Inferior parietal cortex (tissue), 1 donor: ENCODE results near the gene LOXL4.

Experiments used
- DNase-seq: peaks from one replicate; pipeline ENCODE4 v3.0.0-alpha.2; 2016; ENCODE audit errors: extremely low spot score

The LOXL4 gene

DNA sequence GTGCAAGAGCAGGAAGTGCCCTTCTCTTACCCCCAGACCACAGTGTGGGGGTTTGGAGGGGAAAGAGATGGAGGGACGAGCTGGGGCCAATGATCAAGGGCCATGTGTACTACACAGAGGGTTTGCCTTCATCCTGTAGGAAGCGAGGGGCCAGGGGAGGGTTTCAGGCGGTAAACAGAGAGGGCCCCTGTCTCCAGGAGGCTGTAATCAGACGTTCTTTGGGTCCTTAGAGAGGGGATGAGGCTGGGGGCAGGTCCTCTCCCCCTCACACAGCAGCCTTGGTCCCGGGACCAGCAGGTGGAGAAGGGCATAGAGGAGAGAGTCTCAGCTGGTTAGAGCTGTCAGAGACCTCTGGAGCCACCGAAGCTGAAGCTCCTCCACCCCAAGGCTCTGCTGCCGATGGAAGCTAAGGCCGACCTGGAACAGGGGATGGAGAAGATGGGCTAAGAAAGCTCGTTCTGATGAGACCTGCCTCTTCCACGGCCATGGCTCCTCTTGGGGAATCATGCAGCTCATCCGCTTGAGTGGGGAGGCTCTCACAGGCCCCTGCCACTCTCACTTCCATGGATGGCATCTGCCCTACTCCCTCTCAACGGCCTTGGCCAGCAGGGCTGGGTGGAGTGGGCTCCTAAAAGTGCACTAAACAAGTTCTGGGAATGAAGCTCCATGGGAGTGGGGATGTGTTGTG is 3.5 kb downstream of the LOXL4 start:
- no peak for DNase-seq

DNA sequence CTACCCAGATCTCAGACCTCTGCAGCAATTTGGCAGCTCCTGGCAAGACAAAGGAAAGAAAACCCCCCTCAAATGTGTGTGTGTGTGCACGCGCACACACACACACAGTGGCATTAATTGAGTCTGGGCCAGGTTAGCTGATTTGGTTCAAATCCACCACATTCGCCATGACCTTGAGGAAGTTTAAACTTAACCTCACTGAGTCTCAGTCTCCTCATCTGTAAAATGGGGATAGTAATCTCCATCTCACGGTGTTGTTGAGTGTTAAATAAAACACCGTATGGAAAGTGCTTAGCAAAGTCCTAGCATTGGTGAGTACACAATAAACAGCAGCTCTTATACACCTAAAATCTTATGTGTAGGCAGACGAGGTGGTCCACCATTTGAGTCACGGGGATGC is 4.9 kb downstream of the LOXL4 start:
- DNase-seq: no peak

GRCh38 chr10:98262571-98262970 is 5.4 kb downstream of the LOXL4 start:
- DNase-seq: no peak

GRCh38 chr10:98261436-98262277 is 6.3 kb downstream of the LOXL4 start:
- no peak for DNase-seq

DNA sequence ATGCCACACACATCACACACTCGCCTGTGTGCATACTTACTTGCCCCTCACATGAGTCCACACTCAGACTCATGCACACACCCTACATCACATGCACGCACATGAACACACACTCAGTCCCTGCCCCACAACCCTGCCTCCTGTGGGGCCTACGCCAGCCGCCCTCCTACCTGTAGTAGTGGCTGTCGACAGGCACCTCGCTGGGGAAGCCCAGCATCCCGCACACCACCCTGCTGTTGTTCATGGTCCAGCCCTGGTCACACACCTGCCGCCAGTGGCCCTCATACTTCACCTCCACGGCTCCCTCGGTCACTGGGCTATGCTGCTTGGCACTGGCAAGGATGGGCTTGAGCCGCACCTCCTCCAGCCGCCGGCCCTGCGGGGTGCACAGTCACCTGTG is 7.2 kb downstream of the LOXL4 start:
- DNase-seq: no peak

GRCh38 chr10:98260350-98260749 is 7.6 kb downstream of the LOXL4 start:
- no peak for DNase-seq

- no peak for DNase-seq
These were observed 8.2 kb downstream of the LOXL4 start for GRCh38 chr10:98259606-98260315.

GRCh38 chr10:98258683-98259454 is 9.1 kb downstream of the LOXL4 start:
- DNase-seq: no peak

DNA sequence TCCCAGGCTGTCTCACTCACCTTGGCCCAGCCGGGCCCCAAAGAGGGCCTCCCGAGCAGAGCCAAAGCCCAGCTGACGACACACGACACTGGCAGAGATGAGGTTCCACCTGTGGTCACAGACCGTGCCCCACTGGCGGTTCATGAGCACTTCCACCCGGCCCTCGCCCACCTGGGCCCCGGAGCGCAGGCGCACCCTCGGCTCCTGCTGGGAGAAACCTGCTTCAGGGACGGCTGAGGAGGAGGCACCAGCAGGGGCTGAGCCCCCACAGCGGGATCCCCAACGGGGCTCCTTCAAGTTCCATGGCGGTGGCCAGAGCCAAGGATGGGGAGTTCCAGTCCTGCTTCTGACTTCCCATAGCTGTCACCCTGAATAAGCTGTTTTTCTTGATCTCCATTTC is 10.0 kb downstream of the LOXL4 start:
- DNase-seq: no peak

DNA sequence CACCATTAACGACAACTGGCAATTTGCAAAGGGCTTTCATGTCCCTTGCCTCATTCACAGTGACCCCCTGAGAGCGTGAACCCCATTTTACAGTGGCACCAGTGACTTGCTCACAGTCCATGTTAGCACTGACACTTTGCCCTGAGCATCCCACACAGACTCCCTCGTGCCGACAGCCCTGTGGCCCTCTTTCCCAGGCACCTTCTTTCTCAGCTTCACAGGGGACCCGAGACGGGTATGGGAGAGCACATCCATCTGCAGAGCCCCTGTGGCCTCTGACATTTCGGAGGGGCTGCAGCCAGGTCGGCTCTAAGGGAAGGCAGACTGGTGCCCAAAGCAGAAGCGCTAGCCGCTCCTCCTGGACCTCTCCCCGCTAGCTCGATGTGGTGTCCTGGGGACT is 10.8 kb downstream of the LOXL4 start:
- DNase-seq: no peak

DNA sequence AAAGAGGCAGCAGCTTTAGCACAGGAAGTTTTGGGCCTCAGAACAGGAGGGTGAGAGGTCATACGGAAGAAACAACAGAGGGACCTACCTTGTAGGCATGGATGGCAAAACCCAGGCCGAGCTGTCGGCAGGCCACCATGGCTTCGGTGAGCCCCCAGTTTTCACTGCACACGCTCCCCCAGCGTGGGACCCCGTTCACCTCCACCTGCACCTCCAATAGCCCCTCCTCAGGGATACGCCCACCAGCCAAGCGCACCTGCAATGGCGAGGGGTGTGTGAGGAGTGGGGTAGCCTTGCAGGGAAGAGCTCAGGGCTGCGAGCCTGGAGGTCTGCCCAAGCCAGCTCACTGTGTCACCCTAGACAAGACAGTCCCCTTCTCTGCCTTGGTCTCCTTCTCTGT is 11.3 kb downstream of the LOXL4 start:
- DNase-seq: no peak

DNA sequence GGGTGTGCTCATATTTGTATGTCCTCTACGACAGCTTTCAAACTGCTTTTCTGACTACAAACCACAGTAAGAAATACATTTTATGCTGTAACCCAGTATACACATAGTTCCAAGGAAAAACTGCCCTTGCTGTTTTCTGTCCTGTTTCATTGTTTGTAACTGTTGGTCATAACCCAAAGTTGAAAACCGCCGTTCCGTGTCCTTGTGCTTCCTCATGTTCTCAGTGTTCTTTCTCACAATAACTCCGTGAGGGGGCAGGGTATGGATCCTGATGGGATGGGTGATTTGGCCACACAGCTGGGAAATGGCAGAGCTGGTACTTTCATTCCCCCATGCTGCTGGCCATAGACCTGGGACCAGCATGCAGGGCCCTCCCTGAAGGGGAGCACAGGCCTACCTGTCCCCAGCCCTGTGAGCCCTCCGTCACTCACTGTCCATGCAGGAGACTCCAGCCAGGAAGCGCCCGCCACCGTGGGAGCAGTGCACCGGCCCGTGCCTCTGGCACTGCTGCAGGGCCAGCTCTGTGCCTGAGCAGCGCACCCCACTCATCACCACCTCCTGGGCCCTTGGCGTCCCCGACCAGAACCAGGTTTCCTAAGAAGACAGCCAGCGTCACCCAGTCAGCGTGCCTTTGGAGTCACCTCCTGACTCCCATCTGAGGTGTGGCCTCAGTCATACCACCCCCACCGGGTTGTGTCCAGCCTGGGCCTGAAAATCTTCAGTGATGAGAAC is 12.7 kb downstream of the LOXL4 start:
- DNase-seq: no peak

GRCh38 chr10:98254234-98254974 is 13.6 kb downstream of the LOXL4 start:
- no peak for DNase-seq

DNA sequence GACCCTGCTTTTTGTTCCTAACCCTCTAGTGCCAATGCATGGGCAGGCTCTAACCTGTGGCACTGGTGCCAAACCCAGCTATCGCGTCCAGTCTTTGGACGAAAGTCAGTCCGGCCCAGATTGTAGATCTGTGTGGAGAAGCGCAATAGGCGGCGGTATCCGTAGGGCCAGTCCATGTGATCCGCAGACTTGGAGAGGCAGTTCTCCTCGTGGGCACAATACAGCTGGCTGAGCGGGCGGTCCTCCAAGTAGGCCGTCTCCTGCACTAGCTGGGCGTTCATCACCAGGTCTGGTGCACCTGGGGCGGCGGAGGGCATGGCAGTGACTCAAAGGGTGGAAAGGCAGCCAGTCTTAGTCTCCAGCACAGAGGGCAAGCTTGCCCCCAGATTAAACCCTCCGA is 14.5 kb downstream of the LOXL4 start:
- DNase-seq: no peak

DNA sequence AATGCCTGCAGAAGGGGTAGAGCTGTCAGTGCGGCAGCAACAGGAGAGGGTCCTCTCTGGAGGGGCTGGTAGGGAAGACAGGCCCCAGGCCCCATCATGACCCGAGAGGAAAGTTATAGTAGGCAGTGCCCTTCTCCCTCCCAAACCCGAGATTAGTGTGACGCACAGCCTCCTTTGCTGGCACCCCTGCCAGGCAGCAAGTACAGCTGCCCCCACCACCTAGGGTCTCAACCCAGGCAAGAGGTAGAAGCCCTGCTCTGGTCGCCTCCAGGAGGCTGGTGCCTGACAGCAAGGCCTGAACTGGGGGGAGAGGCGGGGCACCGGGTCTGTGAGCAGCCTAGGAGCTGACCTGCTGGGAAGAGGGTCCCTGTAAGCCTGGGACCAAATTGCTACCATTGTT is 15.5 kb downstream of the LOXL4 start:
- DNase-seq: no peak

DNA sequence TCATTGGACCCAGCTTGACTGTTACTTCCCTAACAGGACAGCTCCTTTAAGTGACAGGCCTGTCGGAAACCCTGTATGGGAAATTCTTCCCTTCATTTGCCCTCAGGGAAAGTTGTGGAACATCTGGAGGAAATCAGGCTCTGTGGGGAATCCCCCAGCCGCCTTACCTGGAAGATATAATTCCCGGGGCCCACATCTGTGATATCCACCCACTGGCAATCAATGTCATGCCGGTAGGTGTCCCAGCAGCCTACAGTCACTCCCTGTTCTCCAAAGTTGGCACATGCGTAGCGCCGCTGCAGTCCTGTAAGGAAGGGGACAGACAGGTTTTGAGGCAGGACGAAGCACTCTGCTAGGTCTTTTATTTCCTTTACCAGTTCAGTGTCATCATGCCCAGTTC is 16.6 kb downstream of the LOXL4 start:
- DNase-seq: no peak

DNA sequence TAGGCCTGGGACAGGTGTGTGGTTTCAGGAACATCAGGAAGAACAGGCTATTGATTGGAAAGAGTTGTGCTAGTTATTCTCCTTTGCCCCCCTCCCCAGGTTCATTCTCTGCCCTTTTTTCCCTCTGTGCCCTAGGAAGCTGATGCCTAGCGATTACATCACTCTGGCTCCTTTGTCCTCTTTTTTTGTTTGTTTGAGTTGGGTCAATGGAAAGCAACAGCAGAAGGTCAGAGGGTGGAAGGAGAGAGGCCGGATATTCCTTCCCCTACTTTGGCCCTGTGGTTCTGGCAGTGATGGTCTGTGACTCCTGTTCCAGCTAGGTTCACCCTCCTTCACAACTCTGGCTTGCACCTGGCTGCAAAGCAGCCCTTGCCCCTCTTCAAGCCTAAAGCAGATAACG is 18.9 kb downstream of the LOXL4 start:
- no peak for DNase-seq

- DNase-seq: no peak
These were observed 20.0 kb downstream of the LOXL4 start for GRCh38 chr10:98248018-98248417.

DNA sequence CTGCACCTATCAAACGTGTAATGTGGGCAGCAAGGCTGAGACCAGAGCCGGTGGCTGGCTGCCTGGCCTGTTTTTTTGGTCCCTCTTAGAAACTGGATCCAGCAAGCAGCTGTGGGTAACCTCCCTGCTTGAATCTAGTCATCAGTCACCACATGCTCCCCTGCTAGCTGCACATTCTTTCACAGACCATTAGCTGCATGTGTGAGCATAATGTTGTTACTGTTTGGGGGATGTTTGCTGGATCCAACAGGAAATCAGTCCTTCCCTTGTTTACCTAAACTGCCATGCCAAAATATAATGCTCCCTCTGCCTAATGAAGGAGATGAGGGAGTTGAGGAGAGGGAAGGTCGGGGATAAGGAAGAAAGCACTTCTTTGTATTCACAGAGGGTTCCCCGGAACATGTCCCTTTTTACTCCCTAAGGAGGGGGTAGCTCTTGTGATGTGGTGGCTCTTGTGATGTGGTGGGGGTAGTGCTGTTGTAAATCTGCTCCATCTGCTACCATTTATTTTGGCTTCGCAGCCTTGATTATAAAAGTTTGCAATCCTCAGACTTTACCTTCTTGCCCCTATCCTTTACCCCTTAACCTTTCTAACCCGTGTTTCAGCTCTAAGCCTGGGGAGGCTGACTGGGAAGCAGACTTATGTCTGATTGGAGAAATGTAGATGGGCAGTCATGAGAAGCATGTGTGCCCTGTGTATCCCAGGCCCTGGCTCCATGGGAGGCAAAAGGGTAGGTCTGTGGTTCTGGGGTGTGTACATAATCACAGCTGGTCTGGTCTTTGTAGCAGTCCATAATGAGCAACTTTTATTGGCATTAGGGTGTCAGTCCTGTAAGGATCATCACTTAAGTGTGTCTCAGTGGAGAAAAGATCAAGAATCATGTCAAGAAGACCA is 20.8 kb downstream of the LOXL4 start:
- DNase-seq: no peak

- DNase-seq: no peak
These were observed 23.4 kb downstream of the LOXL4 start for GRCh38 chr10:98244586-98244985.
